ENCODE measurements around the gene RPLP2.
A peak's percentile ranks its signal among the peaks of the same experiment; 100 is the strongest.

RPLP2 gene

GRCh38 chr11:809287-810039, at the start of gene RPLP2:
Gene RPLP2, plus strand, starts transcription at chr11:809967. Its CDS starts 268 bp downstream, at chr11:810235.
- TF ChIP-seq, protein P1, sequence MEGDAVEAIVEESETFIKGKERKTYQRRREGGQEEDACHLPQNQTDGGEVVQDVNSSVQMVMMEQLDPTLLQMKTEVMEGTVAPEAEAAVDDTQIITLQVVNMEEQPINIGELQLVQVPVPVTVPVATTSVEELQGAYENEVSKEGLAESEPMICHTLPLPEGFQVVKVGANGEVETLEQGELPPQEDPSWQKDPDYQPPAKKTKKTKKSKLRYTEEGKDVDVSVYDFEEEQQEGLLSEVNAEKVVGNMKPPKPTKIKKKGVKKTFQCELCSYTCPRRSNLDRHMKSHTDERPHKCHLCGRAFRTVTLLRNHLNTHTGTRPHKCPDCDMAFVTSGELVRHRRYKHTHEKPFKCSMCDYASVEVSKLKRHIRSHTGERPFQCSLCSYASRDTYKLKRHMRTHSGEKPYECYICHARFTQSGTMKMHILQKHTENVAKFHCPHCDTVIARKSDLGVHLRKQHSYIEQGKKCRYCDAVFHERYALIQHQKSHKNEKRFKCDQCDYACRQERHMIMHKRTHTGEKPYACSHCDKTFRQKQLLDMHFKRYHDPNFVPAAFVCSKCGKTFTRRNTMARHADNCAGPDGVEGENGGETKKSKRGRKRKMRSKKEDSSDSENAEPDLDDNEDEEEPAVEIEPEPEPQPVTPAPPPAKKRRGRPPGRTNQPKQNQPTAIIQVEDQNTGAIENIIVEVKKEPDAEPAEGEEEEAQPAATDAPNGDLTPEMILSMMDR (IDR thresholded peaks at IDR 0.05; ENCODE audit: control extremely low read depth, extremely low read depth, low read depth, missing control alignments), result no peak
- ChIA-PET POLR2A (interaction anchor here (0.8 to 1.6 kb wide), 3 partner anchors 10 to 21 kb away, joined by 3 to 13 read pairs (median 3); partner anchors contain the start of gene PNPLA2), CTCF (interaction anchor here (1.6 to 2.0 kb wide), 3 partner anchors 10 to 22 kb away, joined by 3 to 10 read pairs (median 6); no protein-coding TSS in a partner anchor)
- peak; percentile 97 for DNase-seq (ENCODE audit: extremely low spot score)

DNA sequence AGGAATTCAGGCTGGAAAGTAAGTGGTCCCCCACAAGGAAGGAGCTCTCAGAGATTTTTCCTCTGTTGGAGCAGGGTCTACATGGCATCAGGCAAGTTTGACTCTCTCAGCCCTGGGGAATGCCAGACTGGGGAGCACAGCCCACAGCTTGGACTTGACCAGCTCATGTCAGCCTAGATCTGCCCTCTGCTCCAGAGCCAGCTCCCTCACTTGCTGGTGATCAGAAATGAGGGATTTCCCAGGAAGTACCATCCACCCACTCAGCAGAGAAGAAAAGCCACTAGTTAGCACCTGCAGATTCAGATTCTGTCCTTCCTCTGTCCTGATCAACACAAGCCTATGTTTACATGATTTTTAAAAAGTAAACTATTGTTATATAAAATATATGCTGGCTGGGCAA, 49.5 kb upstream of the RPLP2 start:
- TF ChIP-seq, protein P1 (IDR thresholded peaks at IDR 0.05; ENCODE audit: control extremely low read depth, extremely low read depth, low read depth, missing control alignments), result no peak
- POLR2A ChIA-PET, result no interaction called here
- CTCF ChIA-PET, result interaction anchor here (1.1 to 2.8 kb wide), 3 partner anchors 12 to 86 kb away, joined by 3 to 13 read pairs (median 6); partner anchors contain the start of genes DEAF1, TALDO1 and TMEM80
- no peak for DNase-seq (ENCODE audit: extremely low spot score)

- ChIA-PET POLR2A (no interaction called here), CTCF (no interaction called here)
- DNase-seq (ENCODE audit: extremely low spot score), result no peak
- TF ChIP-seq, protein P1 (IDR thresholded peaks at IDR 0.05; ENCODE audit: control extremely low read depth, extremely low read depth, low read depth, missing control alignments), result no peak
Observed at GRCh38 chr11:761526-762108, 48.1 kb upstream of the RPLP2 start.

DNA sequence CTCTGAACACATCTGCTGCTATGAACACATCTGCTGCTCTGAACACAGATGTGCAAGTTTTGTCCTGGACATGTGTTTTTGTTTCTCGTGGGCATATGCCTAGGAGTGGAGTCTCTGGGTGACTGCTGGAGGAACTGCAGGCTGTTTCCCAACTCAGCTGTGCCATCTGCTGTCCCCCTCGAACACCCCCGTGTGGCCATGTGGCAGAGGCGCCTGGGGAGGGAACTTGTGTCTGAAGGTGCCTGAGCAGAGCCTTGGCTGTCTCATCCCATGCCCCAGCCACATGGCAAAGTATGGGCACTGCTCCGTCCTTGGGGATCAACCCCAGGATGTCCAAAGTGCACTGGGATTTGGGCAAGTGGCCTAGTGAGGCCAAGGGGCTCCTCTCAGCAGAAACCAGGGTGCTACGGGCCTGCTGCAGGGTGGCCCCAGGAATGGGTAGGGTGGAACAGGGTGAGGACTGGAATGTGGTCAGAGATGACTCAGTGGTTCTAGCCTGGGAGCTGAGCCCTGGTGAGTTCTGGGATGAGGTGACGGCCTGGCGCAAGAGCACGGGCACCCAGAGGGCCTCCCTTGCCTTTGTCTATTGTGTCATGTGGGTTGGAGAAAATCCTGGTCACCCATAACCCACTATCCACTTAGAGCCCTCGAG, 47.2 kb upstream of the RPLP2 start:
- TF ChIP-seq, protein P1 (IDR thresholded peaks at IDR 0.05; ENCODE audit: control extremely low read depth, extremely low read depth, low read depth, missing control alignments), result peak; percentile 21
- no peak for DNase-seq (ENCODE audit: extremely low spot score)
- CTCF ChIA-PET, result interaction anchor here (1.1 to 1.3 kb wide), 3 partner anchors 11 to 208 kb away, joined by 3 to 5 read pairs (median 3); no protein-coding TSS in a partner anchor
- POLR2A ChIA-PET, result no interaction called here

DNA sequence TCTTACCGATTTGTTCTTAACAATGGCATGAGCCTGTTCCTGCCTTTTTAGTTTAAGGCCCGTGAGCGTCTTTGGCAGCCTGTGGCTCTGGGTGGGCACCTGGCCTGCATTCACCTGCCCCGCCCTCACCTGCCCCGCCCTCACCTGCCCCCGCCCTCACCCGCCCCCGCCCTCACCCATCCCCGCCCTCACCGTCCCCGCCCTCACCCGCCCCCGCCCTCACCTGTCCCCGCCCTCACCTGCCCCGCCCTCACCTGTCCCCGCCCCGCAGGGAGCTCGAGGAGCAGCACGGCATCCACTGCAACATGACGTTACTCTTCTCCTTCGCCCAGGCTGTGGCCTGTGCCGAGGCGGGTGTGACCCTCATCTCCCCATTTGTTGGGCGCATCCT, 46.7 kb upstream of the RPLP2 start:
- CTCF ChIA-PET, result interaction anchor here (1.1 to 1.6 kb wide), 6 partner anchors 12 to 208 kb away, joined by 3 to 7 read pairs (median 4); partner anchors contain the start of gene TALDO1
- POLR2A ChIA-PET, result no interaction called here
- DNase-seq (ENCODE audit: extremely low spot score), result no peak
- TF ChIP-seq, protein P1 (IDR thresholded peaks at IDR 0.05; ENCODE audit: control extremely low read depth, extremely low read depth, low read depth, missing control alignments), result no peak

Measured in GM10248 (cell line).